ENCODE measurements around the gene RGMA. TPM values are rescaled to one million over a fixed set of nuclear protein-coding genes. Genes with fewer than 3 reads are reported as not detected.

RGMA gene
- total and polyA plus RNA-seq, 10 of the 15 experiments (the other 5 are each of a cell fraction or from before 2014, with no cell fraction given): not detected

DNA sequence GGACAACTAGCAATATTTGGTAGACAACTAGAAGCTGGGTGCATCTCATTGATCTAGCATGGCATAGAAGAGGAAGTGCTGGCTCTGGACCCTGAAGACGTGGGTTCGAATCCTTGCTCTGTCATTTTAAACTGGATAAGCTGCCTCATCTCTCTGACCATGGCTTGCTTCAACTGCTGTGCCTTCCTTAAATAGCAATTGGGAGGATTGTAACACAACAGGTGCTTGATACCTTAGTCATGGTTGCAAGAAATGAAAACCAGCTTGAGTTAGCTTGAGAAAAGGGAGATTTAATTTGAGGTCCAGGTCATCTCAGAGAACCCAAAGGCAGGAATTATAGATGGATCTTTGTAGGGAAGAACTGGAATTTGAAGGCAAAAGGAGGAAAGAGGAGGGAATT lies 14.8 kb upstream of the RGMA start:
- ChIA-PET POLR2A (no interaction called here), CTCF (interaction anchor here (1.7 kb wide), 1 partner anchor 16 kb away, joined by 5 read pairs; no protein-coding TSS in a partner anchor), SMC1A (ENCODE audit: uncharacterized antibody, unreplicated experiment) (no interaction called here), RAD21 (ENCODE audit: unreplicated experiment) (no interaction called here)
- Histone ChIP-seq H3K27me3 (replicated peaks in 1 of 2; ENCODE audit: control insufficient read depth in 2 of 2, insufficient read depth in 2 of 2, low read length in 1 of 2) (no peaks in the 10 kb centered on the region; a peak in 1 of 4 replicates), H3K36me3 (ENCODE audit: control insufficient read depth in 2 of 2, insufficient read depth in 2 of 2, low read length in 1 of 2) (no peaks in the 10 kb centered on the region), H3K4me3 (no peak overlapping the region), H3K9me3 (replicated peaks; ENCODE audit: control insufficient read depth, insufficient read depth, low read length) (no peaks in the 10 kb centered on the region), H3K79me2 (ENCODE audit: control insufficient read depth, insufficient read depth, low read length) (no peaks in the 10 kb centered on the region), H3K27ac (ENCODE audit: control insufficient read depth, insufficient read depth) (no peak overlapping the region), H3K9ac (ENCODE audit: control insufficient read depth, insufficient read depth, low read length) (no peak overlapping the region), H4K20me1 (ENCODE audit: control insufficient read depth, insufficient read depth) (no peaks in the 10 kb centered on the region), H3K4me1 (ENCODE audit: control insufficient read depth, insufficient read depth, low read length) (no peaks in the 10 kb centered on the region), H3K4me2 (ENCODE audit: control insufficient read depth, insufficient read depth) (no peak overlapping the region), H2AFZ (ENCODE audit: control insufficient read depth, low read depth, low read length) (no peak overlapping the region)
- in situ Hi-C loops (cut with MboI) (no loop called here), intact Hi-C loops (cut with micrococcal nuclease; ENCODE audit: unreplicated experiment) (no loop called here)
- WGBS (ENCODE audit: insufficient coverage, insufficient replicate concordance, low lambda C conversion rate, missing lambda C conversion rate): 9% methylated on average over 2 of the region's 2 CpGs
- BruUV-seq (replicated peaks): no TSS peak
- no peak for DNase-seq (ENCODE audit: low read depth, low spot score)
- no peak for ATAC-seq
- TF ChIP-seq, protein P1, sequence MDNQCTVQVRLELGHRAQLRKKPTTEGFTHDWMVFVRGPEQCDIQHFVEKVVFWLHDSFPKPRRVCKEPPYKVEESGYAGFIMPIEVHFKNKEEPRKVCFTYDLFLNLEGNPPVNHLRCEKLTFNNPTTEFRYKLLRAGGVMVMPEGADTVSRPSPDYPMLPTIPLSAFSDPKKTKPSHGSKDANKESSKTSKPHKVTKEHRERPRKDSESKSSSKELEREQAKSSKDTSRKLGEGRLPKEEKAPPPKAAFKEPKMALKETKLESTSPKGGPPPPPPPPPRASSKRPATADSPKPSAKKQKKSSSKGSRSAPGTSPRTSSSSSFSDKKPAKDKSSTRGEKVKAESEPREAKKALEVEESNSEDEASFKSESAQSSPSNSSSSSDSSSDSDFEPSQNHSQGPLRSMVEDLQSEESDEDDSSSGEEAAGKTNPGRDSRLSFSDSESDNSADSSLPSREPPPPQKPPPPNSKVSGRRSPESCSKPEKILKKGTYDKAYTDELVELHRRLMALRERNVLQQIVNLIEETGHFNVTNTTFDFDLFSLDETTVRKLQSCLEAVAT (IDR thresholded peaks at IDR 0.05): no peak
- 0 out of 2 replicates have a peak, but pooled peaks have one; percentile 3 for TF ChIP-seq SPI1 (IDR thresholded peaks at IDR 0.05; ENCODE audit: borderline replicate concordance, insufficient read depth, low read depth, low read length)
- no peak for FAIRE-seq

DNA sequence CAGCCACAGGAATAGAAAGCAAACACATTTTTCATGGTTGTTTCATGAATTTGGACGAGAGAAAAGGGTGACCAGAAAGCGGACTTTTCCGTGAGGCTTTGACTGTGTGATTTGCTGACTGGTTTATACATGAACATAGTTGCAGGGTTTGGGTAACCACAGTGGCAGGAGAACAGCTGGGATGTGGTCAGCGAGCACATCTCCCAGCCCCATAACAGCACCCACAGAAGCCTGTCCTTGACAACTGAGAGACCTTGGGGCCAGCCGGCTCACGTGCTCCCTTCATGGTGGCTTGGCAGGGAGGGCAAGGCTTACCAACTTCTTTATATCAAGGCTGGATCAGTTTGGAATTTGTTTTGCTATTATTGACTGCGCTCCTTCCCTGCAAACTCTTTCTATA lies 13.2 kb upstream of the RGMA start:
- Histone ChIP-seq H3K27me3 (replicated peaks in 1 of 2; ENCODE audit: control insufficient read depth in 2 of 2, insufficient read depth in 2 of 2, low read length in 1 of 2) (no peaks in the 10 kb centered on the region; a peak in 1 of 4 replicates), H3K27ac (ENCODE audit: control insufficient read depth, insufficient read depth) (no peak overlapping the region), H3K9ac (ENCODE audit: control insufficient read depth, insufficient read depth, low read length) (no peak overlapping the region), H2AFZ (ENCODE audit: control insufficient read depth, low read depth, low read length) (no peak overlapping the region), H3K4me2 (ENCODE audit: control insufficient read depth, insufficient read depth) (no peak overlapping the region), H3K9me3 (replicated peaks; ENCODE audit: control insufficient read depth, insufficient read depth, low read length) (no peaks in the 10 kb centered on the region), H3K36me3 (ENCODE audit: control insufficient read depth in 2 of 2, insufficient read depth in 2 of 2, low read length in 1 of 2) (no peaks in the 10 kb centered on the region), H3K79me2 (ENCODE audit: control insufficient read depth, insufficient read depth, low read length) (no peaks in the 10 kb centered on the region), H4K20me1 (ENCODE audit: control insufficient read depth, insufficient read depth) (no peaks in the 10 kb centered on the region), H3K4me1 (ENCODE audit: control insufficient read depth, insufficient read depth, low read length) (no peaks in the 10 kb centered on the region), H3K4me3 (no peak overlapping the region)
- SMC1A ChIA-PET (ENCODE audit: uncharacterized antibody, unreplicated experiment): no interaction called here
- BruUV-seq (replicated peaks): no TSS peak
- DNase-seq (ENCODE audit: low read depth, low spot score) (no peak), FAIRE-seq (no peak), ATAC-seq (no peak)
- in situ Hi-C loops (cut with MboI) (no loop called here), intact Hi-C loops (cut with micrococcal nuclease; ENCODE audit: unreplicated experiment) (no loop called here)
- CTCF ChIA-PET: interaction anchor here (0.7 kb wide), 1 partner anchor 16 kb away, joined by 3 read pairs; no protein-coding TSS in a partner anchor
- 60% methylated on average over 7 of the region's 7 CpGs for whole genome bisulfite sequencing (ENCODE audit: insufficient coverage, insufficient replicate concordance, low lambda C conversion rate, missing lambda C conversion rate)
- RAD21 ChIA-PET (ENCODE audit: unreplicated experiment): no interaction called here
- POLR2A ChIA-PET: no interaction called here
- TF ChIP-seq NR2C2 (IDR thresholded peaks at IDR 0.05; ENCODE audit: borderline replicate concordance, control insufficient read depth, insufficient read length, low read depth) (no peak), STAT1 (conservative IDR thresholded peaks at IDR 0.05) (no peak), LARP7 (IDR thresholded peaks at IDR 0.05) (no peak), SMAD1 (IDR thresholded peaks at IDR 0.05; ENCODE audit: low read depth, partially characterized antibody) (no peak), RBBP5 (conservative IDR thresholded peaks at IDR 0.05) (no peak), ZSCAN29 (IDR thresholded peaks at IDR 0.05) (no peak), SRF (IDR thresholded peaks at IDR 0.05; ENCODE audit: low read depth in 2 of 2, low read length in 2 of 2) (no peak)
- TF ChIP-seq, protein P2, sequence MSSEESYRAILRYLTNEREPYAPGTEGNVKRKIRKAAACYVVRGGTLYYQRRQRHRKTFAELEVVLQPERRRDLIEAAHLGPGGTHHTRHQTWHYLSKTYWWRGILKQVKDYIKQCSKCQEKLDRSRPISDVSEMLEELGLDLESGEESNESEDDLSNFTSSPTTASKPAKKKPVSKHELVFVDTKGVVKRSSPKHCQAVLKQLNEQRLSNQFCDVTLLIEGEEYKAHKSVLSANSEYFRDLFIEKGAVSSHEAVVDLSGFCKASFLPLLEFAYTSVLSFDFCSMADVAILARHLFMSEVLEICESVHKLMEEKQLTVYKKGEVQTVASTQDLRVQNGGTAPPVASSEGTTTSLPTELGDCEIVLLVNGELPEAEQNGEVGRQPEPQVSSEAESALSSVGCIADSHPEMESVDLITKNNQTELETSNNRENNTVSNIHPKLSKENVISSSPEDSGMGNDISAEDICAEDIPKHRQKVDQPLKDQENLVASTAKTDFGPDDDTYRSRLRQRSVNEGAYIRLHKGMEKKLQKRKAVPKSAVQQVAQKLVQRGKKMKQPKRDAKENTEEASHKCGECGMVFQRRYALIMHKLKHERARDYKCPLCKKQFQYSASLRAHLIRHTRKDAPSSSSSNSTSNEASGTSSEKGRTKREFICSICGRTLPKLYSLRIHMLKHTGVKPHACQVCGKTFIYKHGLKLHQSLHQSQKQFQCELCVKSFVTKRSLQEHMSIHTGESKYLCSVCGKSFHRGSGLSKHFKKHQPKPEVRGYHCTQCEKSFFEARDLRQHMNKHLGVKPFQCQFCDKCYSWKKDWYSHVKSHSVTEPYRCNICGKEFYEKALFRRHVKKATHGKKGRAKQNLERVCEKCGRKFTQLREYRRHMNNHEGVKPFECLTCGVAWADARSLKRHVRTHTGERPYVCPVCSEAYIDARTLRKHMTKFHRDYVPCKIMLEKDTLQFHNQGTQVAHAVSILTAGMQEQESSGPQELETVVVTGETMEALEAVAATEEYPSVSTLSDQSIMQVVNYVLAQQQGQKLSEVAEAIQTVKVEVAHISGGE (CRISPR knock-in tag; IDR thresholded peaks at IDR 0.05): no peak
- TF ChIP-seq, protein P3, sequence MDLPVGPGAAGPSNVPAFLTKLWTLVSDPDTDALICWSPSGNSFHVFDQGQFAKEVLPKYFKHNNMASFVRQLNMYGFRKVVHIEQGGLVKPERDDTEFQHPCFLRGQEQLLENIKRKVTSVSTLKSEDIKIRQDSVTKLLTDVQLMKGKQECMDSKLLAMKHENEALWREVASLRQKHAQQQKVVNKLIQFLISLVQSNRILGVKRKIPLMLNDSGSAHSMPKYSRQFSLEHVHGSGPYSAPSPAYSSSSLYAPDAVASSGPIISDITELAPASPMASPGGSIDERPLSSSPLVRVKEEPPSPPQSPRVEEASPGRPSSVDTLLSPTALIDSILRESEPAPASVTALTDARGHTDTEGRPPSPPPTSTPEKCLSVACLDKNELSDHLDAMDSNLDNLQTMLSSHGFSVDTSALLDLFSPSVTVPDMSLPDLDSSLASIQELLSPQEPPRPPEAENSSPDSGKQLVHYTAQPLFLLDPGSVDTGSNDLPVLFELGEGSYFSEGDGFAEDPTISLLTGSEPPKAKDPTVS (IDR thresholded peaks at IDR 0.05; ENCODE audit: low read depth, low read length): no peak

Measured in GM12878 (cell line).